IMR-90 (cell line): ENCODE data around the gene TMEM62. TPM values are rescaled to one million over a fixed set of nuclear protein-coding genes. Genes with fewer than 3 reads are reported as not detected.

Experiments used
- ATAC-seq: fragments of 200-7000 bp; cut with Tn5 transposase; 2 replicates; pipeline ENCODE4 v1.9.1; 2020; ENCODE audit warnings: low read depth, mild to moderate bottlenecking, moderate library complexity
- BruUV-seq: library from RNA; stranded (reverse); fragments of 400-500 nt; replicated peaks from 2 replicates; lab custom pipeline; 2021; lab: Mats Ljungman, UMichigan
- CTCF ChIA-PET: fragments of 300-600 bp; formaldehyde crosslinking; extraction: SDS; loops from one replicate; lab custom pipeline; 2021; ENCODE audit warnings: antibody characterized with exemption; lab: Yijun Ruan, JAX
- POLR2A ChIA-PET: fragments of 300-600 bp; sonication (Branson Sonifier 250); formaldehyde crosslinking; loops from one replicate; lab custom pipeline; 2022; ENCODE audit warnings: antibody characterized with exemption; ENCODE audit not compliant: unreplicated experiment; lab: Charles Lee
- DNase-seq: peaks from one replicate; pipeline ENCODE4 v3.0.0; 2013
- H2AFZ ChIP-seq: replicated peaks from 2 replicates; pipeline ENCODE3; 2013; ENCODE audit warnings: low read length, mild to moderate bottlenecking; ENCODE audit not compliant: poor library complexity
- H2AK5ac ChIP-seq: 2 replicates; pipeline ENCODE4 v1.6.1; 2013; ENCODE audit warnings: low read depth, low read length, inconsistent platforms
- H2AK9ac ChIP-seq: replicated peaks from 2 replicates; pipeline ENCODE3; 2013; ENCODE audit warnings: mild to moderate bottlenecking, low read depth, low read length, moderate library complexity; ENCODE audit not compliant: poor library complexity
- H2BK120ac ChIP-seq: 2 replicates; pipeline ENCODE4 v1.6.1; 2013; ENCODE audit warnings: low read depth, low read length, inconsistent platforms
- H2BK15ac ChIP-seq: 3 replicates; pipeline ENCODE4 v1.6.1; 2013; ENCODE audit warnings: low read depth, low read length, inconsistent platforms
- H2BK20ac ChIP-seq: 2 replicates; pipeline ENCODE4 v1.6.1; 2013; ENCODE audit warnings: low read depth, mild to moderate bottlenecking, inconsistent platforms, low read length, moderate library complexity
- H2BK5ac ChIP-seq: 2 replicates; pipeline ENCODE4 v1.6.1; 2013; ENCODE audit warnings: mild to moderate bottlenecking, low read depth, low read length, inconsistent platforms; ENCODE audit not compliant: poor library complexity, severe bottlenecking
- H3K14ac ChIP-seq: replicated peaks from 2 replicates; pipeline ENCODE4 v1.6.1; 2013; ENCODE audit warnings: low read depth, low read length, inconsistent platforms
- H3K18ac ChIP-seq: 2 replicates; pipeline ENCODE4 v1.6.1; 2013; ENCODE audit warnings: low read depth, low read length, control low read depth
- H3K23ac ChIP-seq: 2 replicates; pipeline ENCODE4 v1.6.1; 2013; ENCODE audit warnings: low read depth, low read length, inconsistent platforms
- H3K27ac ChIP-seq: 2 replicates; pipeline ENCODE4 v1.5.1; 2013; ENCODE audit warnings: mild to moderate bottlenecking, control low read depth, low read length; ENCODE audit not compliant: insufficient read depth
- H3K27me3 ChIP-seq: 2 replicates; pipeline ENCODE4 v1.6.1; 2013; ENCODE audit warnings: low read length; ENCODE audit not compliant: control insufficient read depth, insufficient read depth
- H3K36me3 ChIP-seq: 2 replicates; pipeline ENCODE4 v1.6.1; 2013; ENCODE audit warnings: low read length, mixed read lengths; ENCODE audit not compliant: control insufficient read depth, insufficient read depth
- H3K4ac ChIP-seq: 2 replicates; pipeline ENCODE4 v1.6.1; 2013; ENCODE audit warnings: low read depth, low read length, inconsistent platforms
- H3K4me1 ChIP-seq: 2 replicates; pipeline ENCODE4 v1.6.1; 2013; ENCODE audit warnings: low read length, mixed read lengths; ENCODE audit not compliant: control insufficient read depth, insufficient read depth
- H3K4me2 ChIP-seq: 2 replicates; pipeline ENCODE4 v1.6.1; 2013; ENCODE audit warnings: low read depth, mild to moderate bottlenecking, control low read depth, low read length, moderate library complexity
- H3K4me3 ChIP-seq: 2 replicates; pipeline ENCODE4 v1.5.1; 2013; ENCODE audit warnings: low read depth, mild to moderate bottlenecking, control low read depth, low read length, moderate library complexity; ENCODE audit not compliant: insufficient read depth
- H3K56ac ChIP-seq: 2 replicates; pipeline ENCODE4 v1.6.1; 2013; ENCODE audit warnings: low read length, inconsistent platforms; ENCODE audit not compliant: insufficient read depth; ENCODE audit errors: extremely low read depth
- H3K79me1 ChIP-seq, 2 experiments: 2 replicates each; pipeline ENCODE4 v1.6.1; 2013; ENCODE audit warnings: low read length in 2 of 2, inconsistent platforms in 1 of 2, low read depth in 1 of 2
- H3K9ac ChIP-seq: 2 replicates; pipeline ENCODE4 v1.6.1; 2013; ENCODE audit warnings: low read depth, low read length, control low read depth
- H3K9me1 ChIP-seq: 2 replicates; pipeline ENCODE4 v1.6.1; 2013; ENCODE audit warnings: low read length, inconsistent platforms; ENCODE audit not compliant: insufficient read depth
- H3K9me3 ChIP-seq: 2 replicates; pipeline ENCODE4 v1.6.1; 2013; ENCODE audit warnings: low read length; ENCODE audit not compliant: control insufficient read depth, insufficient read depth
- H4K20me1 ChIP-seq: 2 replicates; pipeline ENCODE4 v1.6.1; 2013; ENCODE audit warnings: low read length, inconsistent platforms; ENCODE audit not compliant: insufficient read depth
- H4K5ac ChIP-seq: 2 replicates; pipeline ENCODE4 v1.6.1; 2013; ENCODE audit warnings: mild to moderate bottlenecking, low read depth, low read length, control low read depth
- H4K8ac ChIP-seq, 2 experiments: 2 replicates each; pipeline ENCODE4 v1.6.1; 2013; ENCODE audit warnings: low read depth in 2 of 2, low read length in 2 of 2, control low read depth in 1 of 2, inconsistent platforms in 1 of 2
- H4K91ac ChIP-seq: 2 replicates; pipeline ENCODE4 v1.6.1; 2013; ENCODE audit warnings: low read depth, low read length, inconsistent platforms; ENCODE audit not compliant: insufficient read depth
- ELK1 ChIP-seq: fragments of 150-350 bp; IDR thresholded peaks from 2 replicates; pipeline ENCODE4 v1.6.1; 2016; ENCODE audit warnings: low read depth, mild to moderate bottlenecking, low read length, moderate library complexity, borderline replicate concordance
- MAZ ChIP-seq: IDR thresholded peaks from 2 replicates; pipeline ENCODE4 v1.6.1; 2012; ENCODE audit warnings: low read depth, mild to moderate bottlenecking, low read length, improper control_type of control experiment, moderate library complexity, borderline replicate concordance
- RAD21 ChIP-seq: IDR thresholded peaks from 2 replicates; pipeline ENCODE4 v1.6.1; 2012; ENCODE audit warnings: low read length, improper control_type of control experiment
- RCOR1 ChIP-seq: IDR thresholded peaks from 2 replicates; pipeline ENCODE4 v1.6.1; 2012; ENCODE audit warnings: mild to moderate bottlenecking, low read length, improper control_type of control experiment; ENCODE audit not compliant: insufficient replicate concordance
- USF2 ChIP-seq: fragments of 150-350 bp; IDR thresholded peaks from 2 replicates; pipeline ENCODE4 v1.6.1; 2017; ENCODE audit warnings: mild to moderate bottlenecking, antibody characterized with exemption, low read length, low read depth
- WGBS, 2 experiments: methylation state at CpG; one replicate each; pipeline versions ENCODE4 v1.1.5 to v1.1.7; 2013; ENCODE audit warnings: missing lambda C conversion rate in 2 of 2; ENCODE audit not compliant: insufficient read length in 1 of 2; ENCODE audit errors: extremely low coverage in 2 of 2; 5-methylcytosine and 5-hydroxymethylcytosine counted together
- dilution Hi-C: fragments of 300-500 bp; cut with HindIII; formaldehyde crosslinking; loops from one replicate; pipeline ENCODE4 v1.14.3; 2018; ENCODE audit warnings: low sequenced_read_pairs; ENCODE audit not compliant: unreplicated experiment
- in situ Hi-C: fragments of 300-500 bp; cut with MboI; formaldehyde crosslinking; loops from 3 replicates; pipeline ENCODE4 v1.14.3; 2019; ENCODE audit warnings: low sequenced_read_pairs, inconsistent platforms, mixed read lengths
- intact Hi-C: fragments of 100-400 bp; cut with micrococcal nuclease; formaldehyde crosslinking; loops from 2 replicates; pipeline ENCODE4 v1.10.0; 2022
- polyA plus RNA-seq, 3 experiments: library from polyadenylated mRNA; depleted of rRNA; stranded (reverse); fragments of >200 nt; gene quantifications; 2 replicates each; pipeline ENCODE4 v1.2.3, GENCODE V29; 2012; ENCODE audit warnings: low replicate concordance in 1 of 3
- total RNA-seq: library from RNA; depleted of rRNA; stranded (reverse); fragments of >200 nt; gene quantifications from 2 replicates; pipeline ENCODE4 v1.2.3, GENCODE V29; 2012

The TMEM62 gene
- total and polyA plus RNA-seq, 2 of the 4 experiments (the other 2 are of a cell fraction), result 3.7 to 5.6 TPM

DNA sequence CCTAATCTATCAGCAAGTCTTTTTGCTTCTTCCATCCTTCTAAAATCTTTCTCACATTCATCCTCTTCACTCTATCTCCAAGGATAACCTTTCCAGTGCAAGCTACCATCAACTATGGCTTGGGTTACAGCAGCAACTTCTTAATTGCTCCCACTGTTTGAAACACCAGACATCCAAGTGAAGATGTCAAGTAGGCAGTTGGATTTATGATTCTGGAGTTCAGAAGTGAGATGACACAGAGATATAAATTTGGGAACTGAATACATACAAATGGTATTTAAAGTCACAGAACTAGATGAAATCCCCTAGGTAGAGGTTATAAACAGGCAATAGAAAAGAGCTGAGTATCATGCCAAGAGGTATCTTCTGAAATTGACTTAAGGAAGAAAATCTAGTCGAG lies 31.2 kb upstream of the TMEM62 start:
- BruUV-seq, result no TSS peak
- ChIA-PET POLR2A (no interaction called here), CTCF (no interaction called here)
- no peak overlapping the region for H2AK9ac ChIP-seq
- H4K20me1 ChIP-seq, result 0 out of 2 replicates have a peak, but pooled peaks cover 5% of the 10 kb centered on the region
- no peak overlapping the region for H4K8ac ChIP-seq
- 0 out of 2 replicates have a peak, but pooled peaks cover 2% of the 10 kb centered on the region for H3K4me1 ChIP-seq
- TF ChIP-seq MAZ, result no peak
- TF ChIP-seq RCOR1, result no peak
- TF ChIP-seq RAD21, result no peak
- TF ChIP-seq ELK1, result no peak
- TF ChIP-seq USF2, result no peak
- no CpG with 5 or more reads among the region's 1 CpG for WGBS, 2 experiments
- in situ Hi-C loops, result no loop called here
- H3K4me2 ChIP-seq, result no peak overlapping the region
- no peak overlapping the region for H2BK120ac ChIP-seq
- H2AK5ac ChIP-seq, result no peak overlapping the region
- ATAC-seq (no peak), DNase-seq (no peak)
- dilution Hi-C loops, result no loop called here
- no peak overlapping the region for H2BK5ac ChIP-seq
- H2AFZ ChIP-seq, result no peak overlapping the region
- no peak overlapping the region for H3K9ac ChIP-seq
- no peak overlapping the region for H3K14ac ChIP-seq
- no peak overlapping the region for H3K56ac ChIP-seq
- intact Hi-C loops, result no loop called here
- no peak overlapping the region for H3K4me3 ChIP-seq
- no peak overlapping the region for H2BK20ac ChIP-seq
- H3K9me3 ChIP-seq, result no peaks in the 10 kb centered on the region
- H3K79me1 ChIP-seq, result peaks cover 29 to 67% of the 10 kb centered on the region in 2 experiments
- H3K9me1 ChIP-seq, result no peaks in the 10 kb centered on the region; the same call in 1 of the 2 replicates
- H4K5ac ChIP-seq, result no peak overlapping the region
- no peaks in the 10 kb centered on the region for H3K27me3 ChIP-seq
- H3K36me3 ChIP-seq, result peaks cover 14% of the 10 kb centered on the region
- H2BK15ac ChIP-seq, result no peak overlapping the region
- no peak overlapping the region for H3K23ac ChIP-seq
- H3K18ac ChIP-seq, result no peak overlapping the region
- H3K4ac ChIP-seq, result no peak overlapping the region
- H4K91ac ChIP-seq, result no peak overlapping the region
- no peak overlapping the region for H3K27ac ChIP-seq
